H9 (cell line): ENCODE measurements around the gene LIG3. TPM values are rescaled to one million over a fixed set of nuclear protein-coding genes. Genes with fewer than 3 reads are reported as not detected.

Experiments
- DNase-seq: peaks from one replicate; pipeline ENCODE4 v3.0.0-alpha.2; 2017
- H2AFZ ChIP-seq: one replicate; pipeline ENCODE4 v1.6.1; 2013; ENCODE audit warnings: mild to moderate bottlenecking, low read length, control low read depth, moderate library complexity
- H2AK5ac ChIP-seq: 2 replicates; pipeline ENCODE4 v1.6.1; 2013; ENCODE audit warnings: low read length, control low read depth, mixed read lengths; ENCODE audit not compliant: insufficient read length
- H2BK120ac ChIP-seq: one replicate; pipeline ENCODE4 v1.6.1; 2013; ENCODE audit warnings: low read depth, mild to moderate bottlenecking, low read length, control low read depth, inconsistent platforms; ENCODE audit not compliant: poor library complexity, severe bottlenecking
- H2BK12ac ChIP-seq: 2 replicates; pipeline ENCODE4 v1.6.1; 2013; ENCODE audit warnings: low read length, control low read depth, mixed read lengths, low read depth; ENCODE audit not compliant: insufficient read length
- H2BK15ac ChIP-seq: 2 replicates; pipeline ENCODE4 v1.6.1; 2013; ENCODE audit warnings: low read depth, low read length, control low read depth
- H2BK20ac ChIP-seq: one replicate; pipeline ENCODE4 v1.6.1; 2013; ENCODE audit warnings: low read depth, mild to moderate bottlenecking, low read length, control low read depth, inconsistent platforms; ENCODE audit not compliant: poor library complexity, severe bottlenecking
- H2BK5ac ChIP-seq: 2 replicates; pipeline ENCODE4 v1.6.1; 2013; ENCODE audit warnings: low read length, control low read depth, mixed read lengths; ENCODE audit not compliant: insufficient read length
- H3K14ac ChIP-seq: 2 replicates; pipeline ENCODE4 v1.6.1; 2013; ENCODE audit warnings: low read length, control low read depth; ENCODE audit not compliant: insufficient read depth
- H3K18ac ChIP-seq: 2 replicates; pipeline ENCODE4 v1.6.1; 2013; ENCODE audit warnings: low read depth, mild to moderate bottlenecking, mixed read lengths, low read length, control low read depth; ENCODE audit not compliant: insufficient read length
- H3K23ac ChIP-seq: 2 replicates; pipeline ENCODE4 v1.6.1; 2013; ENCODE audit warnings: low read length, control low read depth, mixed read lengths, low read depth; ENCODE audit not compliant: insufficient read length
- H3K23me2 ChIP-seq: 2 replicates; pipeline ENCODE4 v1.6.1; 2013; ENCODE audit warnings: low read depth, mild to moderate bottlenecking, mixed read lengths, low read length, control low read depth; ENCODE audit not compliant: insufficient read length, poor library complexity, severe bottlenecking
- H3K27ac ChIP-seq: 2 replicates; pipeline ENCODE4 v1.5.1; 2013; ENCODE audit warnings: low read length, control low read depth, mixed read lengths, low read depth; ENCODE audit not compliant: insufficient read length
- H3K27me3 ChIP-seq: 2 replicates; pipeline ENCODE4 v1.6.1; 2013; ENCODE audit warnings: low read length, control low read depth, inconsistent platforms; ENCODE audit not compliant: insufficient read depth
- H3K4ac ChIP-seq: 2 replicates; pipeline ENCODE4 v1.6.1; 2013; ENCODE audit warnings: low read depth, mild to moderate bottlenecking, control low read depth, inconsistent platforms, low read length, moderate library complexity
- H3K4me1 ChIP-seq: 2 replicates; pipeline ENCODE4 v1.6.1; 2013; ENCODE audit warnings: low read length, control low read depth, inconsistent platforms; ENCODE audit not compliant: insufficient read depth
- H3K4me2 ChIP-seq: 2 replicates; pipeline ENCODE4 v1.6.1; 2013; ENCODE audit warnings: low read length, control low read depth, mixed read lengths; ENCODE audit not compliant: insufficient read length, insufficient read depth
- H3K56ac ChIP-seq: 2 replicates; pipeline ENCODE4 v1.6.1; 2013; ENCODE audit warnings: low read depth, mild to moderate bottlenecking, mixed read lengths, low read length, control low read depth; ENCODE audit not compliant: insufficient read length
- H3K79me1 ChIP-seq: 2 replicates; pipeline ENCODE4 v1.6.1; 2013; ENCODE audit warnings: low read depth, mild to moderate bottlenecking, moderate library complexity, low read length, control low read depth, inconsistent platforms; ENCODE audit not compliant: insufficient read depth, poor library complexity, severe bottlenecking
- H3K79me2 ChIP-seq: 2 replicates; pipeline ENCODE4 v1.6.1; 2013; ENCODE audit warnings: low read length, control low read depth, inconsistent platforms; ENCODE audit not compliant: insufficient read depth
- H3K9ac ChIP-seq: 2 replicates; pipeline ENCODE4 v1.6.1; 2013; ENCODE audit warnings: low read length, control low read depth, mixed read lengths; ENCODE audit not compliant: insufficient read length; ENCODE audit errors: extremely low read depth
- H3K9me3 ChIP-seq: one replicate; pipeline ENCODE4 v1.6.1; 2013; ENCODE audit warnings: low read depth, low read length, inconsistent platforms; ENCODE audit not compliant: control insufficient read depth
- H3T11ph ChIP-seq: one replicate; pipeline ENCODE4 v1.6.1; 2013; ENCODE audit warnings: mild to moderate bottlenecking, low read length, control low read depth, inconsistent platforms
- H4K20me1 ChIP-seq: one replicate; pipeline ENCODE4 v1.6.1; 2013; ENCODE audit not compliant: control insufficient read depth, insufficient read length, insufficient read depth
- H4K5ac ChIP-seq: 2 replicates; pipeline ENCODE4 v1.6.1; 2013; ENCODE audit warnings: low read depth, mild to moderate bottlenecking, mixed read lengths, low read length, control low read depth; ENCODE audit not compliant: insufficient read length
- H4K8ac ChIP-seq: replicated peaks from 2 replicates; pipeline ENCODE4 v1.6.1; 2013; ENCODE audit warnings: low read length, control low read depth, mixed read lengths, low read depth; ENCODE audit not compliant: insufficient read length
- H4K91ac ChIP-seq: 2 replicates; pipeline ENCODE4 v1.6.1; 2013; ENCODE audit warnings: low read depth, mild to moderate bottlenecking, moderate library complexity, mixed read lengths, low read length, control low read depth; ENCODE audit not compliant: insufficient read length
- H3K27ac Mint-ChIP-seq, 3 experiments: 2 replicates in 2 of 3; 3 replicates in 1 of 3; pipeline ENCODE4 v1.8.0; 2020 to 2021; ENCODE audit warnings: mixed read lengths in 3 of 3, mild to moderate bottlenecking in 1 of 3, moderate library complexity in 1 of 3
- H3K27me3 Mint-ChIP-seq: 2 replicates; pipeline ENCODE4 v1.8.0; 2021; ENCODE audit warnings: low read depth, mild to moderate bottlenecking, moderate library complexity, mixed read lengths
- H3K36me3 Mint-ChIP-seq, 3 experiments: 2 replicates in 2 of 3; 3 replicates in 1 of 3; pipeline ENCODE4 v1.8.0; 2020 to 2021; ENCODE audit warnings: low read depth in 3 of 3, mixed read lengths in 3 of 3; ENCODE audit not compliant: insufficient read depth in 1 of 3
- H3K4me1 Mint-ChIP-seq, 2 experiments: 2 replicates each; pipeline ENCODE4 v1.8.0; 2020; ENCODE audit warnings: mixed read lengths in 2 of 2
- H3K4me3 Mint-ChIP-seq, 2 experiments: 2 replicates in 1 of 2; 3 replicates in 1 of 2; pipeline ENCODE4 v1.8.0; 2020 to 2021; ENCODE audit warnings: mild to moderate bottlenecking in 2 of 2, mixed read lengths in 2 of 2, moderate library complexity in 1 of 2
- H3K9me3 Mint-ChIP-seq, 2 experiments: 2 replicates in 1 of 2; 3 replicates in 1 of 2; pipeline ENCODE4 v1.8.0; 2020; ENCODE audit warnings: mild to moderate bottlenecking in 2 of 2, mixed read lengths in 2 of 2, moderate library complexity in 1 of 2
- CTCF ChIP-seq: fragments of 200-600 bp; sonication (generic); conservative IDR thresholded peaks from 3 replicates; pipeline ENCODE4 v1.8.0; 2021; ENCODE audit warnings: antibody characterized with exemption, mild to moderate bottlenecking
- WGBS: extraction: QIAGEN DNeasy Blood & Tissue Kit; methylation state at CpG from one replicate; pipeline ENCODE4 v1.1.7; 2013; ENCODE audit warnings: missing lambda C conversion rate, low lambda C conversion rate, mixed read lengths; ENCODE audit not compliant: insufficient read length; ENCODE audit errors: extremely low coverage; 5-methylcytosine and 5-hydroxymethylcytosine counted together
- total RNA-seq: library from RNA; stranded (reverse); gene quantifications from 2 replicates; pipeline ENCODE4 v1.2.1, GENCODE V29; 2021

Gene LIG3
- total RNA-seq, 1 experiment from 2014 or later = 96.0 TPM

DNA sequence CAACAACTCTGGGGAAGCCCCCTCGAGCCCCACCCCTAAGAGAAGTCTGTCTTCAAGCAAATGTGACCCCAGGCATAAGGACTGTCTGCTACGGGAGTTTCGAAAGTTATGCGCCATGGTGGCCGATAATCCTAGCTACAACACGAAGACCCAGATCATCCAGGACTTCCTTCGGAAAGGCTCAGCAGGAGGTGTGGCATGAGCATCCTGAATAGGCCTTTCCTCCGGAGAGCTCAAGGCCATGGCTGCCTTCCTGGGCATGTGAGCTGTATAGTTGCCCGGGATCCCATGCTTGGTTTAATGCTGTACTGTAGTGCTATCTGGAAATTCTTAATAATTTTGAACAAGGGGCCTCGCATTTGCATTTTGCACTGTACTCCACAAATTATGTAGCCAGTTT lies 9.2 kb downstream of the LIG3 start:
- Histone ChIP-seq H3K79me2 (no peaks in the 10 kb centered on the region; the same call in 1 of the 2 replicates), H2BK120ac (no peak overlapping the region), H3K23ac (no peak overlapping the region), H3K9me3 (no peaks in the 10 kb centered on the region), H3K4ac (no peak overlapping the region), H3K79me1 (no peaks in the 10 kb centered on the region), H4K8ac (no peak overlapping the region), H2AFZ (no peak overlapping the region), H2BK5ac (no peak overlapping the region), H3T11ph (no peak overlapping the region), H3K4me1 (no peaks in the 10 kb centered on the region), H4K5ac (no peak overlapping the region), H3K4me2 (no peak overlapping the region), H2BK20ac (no peak overlapping the region), H3K18ac (no peak overlapping the region), H3K14ac (no peak overlapping the region), H2AK5ac (no peak overlapping the region), H3K9ac (no peak overlapping the region), H3K27ac (no peak overlapping the region), H2BK15ac (no peak overlapping the region), H4K91ac (no peak overlapping the region), H4K20me1 (no peaks in the 10 kb centered on the region), H3K23me2 (no peaks in the 10 kb centered on the region), H2BK12ac (no peak overlapping the region), H3K27me3 (no peaks in the 10 kb centered on the region), H3K56ac (no peak overlapping the region)
- no peaks in the 10 kb centered on the region for H3K9me3 Mint-ChIP-seq
- no peaks in the 10 kb centered on the region; the same call in 1 of the 2 replicates for H3K27me3 Mint-ChIP-seq
- TF ChIP-seq CTCF = no peak
- WGBS = no CpG with 5 or more reads among the region's 10 CpGs
- DNase-seq = no peak
- H3K27ac Mint-ChIP-seq = no peak overlapping the region
- no peaks in the 10 kb centered on the region for H3K4me1 Mint-ChIP-seq
- H3K4me3 Mint-ChIP-seq = no peak overlapping the region
- H3K36me3 Mint-ChIP-seq = peaks cover 56 to 97% (median 94%) of the 10 kb centered on the region in 3 experiments
